IPS DF 19.7 (cell line): Measurements from ENCODE around the gene NEFH.

ENCODE experiments used
- DNase-seq: peaks from one replicate; pipeline ENCODE4 v3.0.0-alpha.2; 2013; ENCODE audit warnings: low read depth, low spot score

The NEFH gene

DNA sequence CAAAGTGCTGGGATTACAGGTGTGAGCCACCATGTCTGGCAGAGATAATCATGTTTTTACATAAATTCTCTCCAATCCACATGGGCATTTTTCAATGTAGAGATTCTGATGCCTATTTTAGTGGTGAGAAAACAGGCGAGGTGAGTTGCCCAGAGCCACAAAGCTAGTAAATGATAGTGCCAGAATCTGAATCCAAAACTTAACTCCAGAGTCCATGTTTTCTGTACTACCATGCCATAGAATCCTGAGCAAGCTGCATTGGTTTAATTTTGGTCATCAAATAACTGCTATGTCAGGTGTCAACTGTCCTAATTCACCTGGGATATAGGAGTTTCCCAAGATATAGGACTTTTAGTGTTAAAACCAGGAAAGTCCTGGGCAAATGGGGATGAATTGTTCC lies 13.6 kb downstream of the NEFH start:
- no peak for DNase-seq

DNA sequence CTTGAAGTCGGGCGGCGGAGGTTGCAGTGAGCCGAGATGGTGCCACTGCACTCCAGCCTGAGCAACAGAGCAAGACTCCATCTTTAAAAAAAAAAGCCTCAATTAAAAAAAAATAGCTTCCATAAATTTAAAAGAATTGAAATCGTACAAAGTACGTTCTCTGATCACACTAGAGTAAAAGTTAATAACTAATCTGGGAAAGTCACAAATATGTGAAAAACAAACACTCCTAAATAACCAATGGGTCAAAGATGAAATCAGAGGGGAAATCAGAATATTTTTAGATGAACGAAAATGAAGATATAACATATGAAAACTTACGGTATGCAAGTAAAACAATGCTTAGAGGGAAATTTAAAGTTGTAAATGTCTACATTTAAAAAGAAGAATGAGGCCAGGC lies 19.8 kb downstream of the NEFH start:
- no peak for DNase-seq

DNA sequence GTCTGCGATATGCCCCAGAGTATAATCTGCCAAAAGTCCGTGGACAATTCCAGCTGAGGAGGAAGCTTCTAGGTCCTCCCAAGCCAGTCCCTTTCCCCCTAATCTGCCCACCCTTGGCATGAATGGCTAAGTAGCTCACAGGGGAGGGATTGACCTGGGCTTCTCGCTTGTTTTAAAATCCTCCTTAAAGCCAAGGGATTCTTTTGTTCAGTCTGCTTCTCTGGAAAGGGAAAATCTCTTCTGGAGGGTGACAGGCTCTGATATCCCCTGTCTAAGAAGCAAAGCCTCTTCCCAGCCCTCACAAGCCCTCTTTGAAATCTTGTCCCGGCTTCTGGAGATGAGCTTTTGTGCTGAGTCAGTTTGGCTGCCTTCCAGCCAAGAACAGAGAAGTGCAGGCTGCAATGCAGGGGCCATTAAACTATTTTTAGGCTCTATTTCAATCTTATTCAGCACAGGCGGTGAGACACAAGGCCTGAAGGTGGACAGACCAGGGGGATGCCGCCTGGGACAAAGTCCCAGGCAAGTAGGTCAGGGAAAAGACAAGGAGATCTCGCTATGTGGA lies 23.9 kb downstream of the NEFH start:
- no peak for DNase-seq

DNA sequence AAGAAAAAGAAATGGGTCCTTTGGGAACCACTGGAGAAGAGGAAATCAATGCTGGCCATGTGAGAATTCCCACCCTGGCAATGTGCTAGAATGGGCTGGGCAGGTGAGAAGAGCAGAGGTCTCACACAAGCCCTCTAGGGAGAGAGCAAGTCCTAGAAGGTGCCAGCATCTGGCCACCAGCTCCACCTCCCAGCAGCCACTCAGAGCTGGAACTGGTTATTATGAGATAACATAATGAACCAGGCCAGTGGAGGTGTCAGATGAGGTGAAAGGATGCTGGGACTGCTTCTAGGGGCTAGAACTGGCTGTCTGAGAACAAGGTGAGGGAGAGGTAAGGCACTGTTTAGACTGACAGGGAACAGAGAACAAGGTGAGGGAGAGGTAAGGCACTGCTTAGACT lies 29.3 kb downstream of the NEFH start:
- DNase-seq, result no peak

DNA sequence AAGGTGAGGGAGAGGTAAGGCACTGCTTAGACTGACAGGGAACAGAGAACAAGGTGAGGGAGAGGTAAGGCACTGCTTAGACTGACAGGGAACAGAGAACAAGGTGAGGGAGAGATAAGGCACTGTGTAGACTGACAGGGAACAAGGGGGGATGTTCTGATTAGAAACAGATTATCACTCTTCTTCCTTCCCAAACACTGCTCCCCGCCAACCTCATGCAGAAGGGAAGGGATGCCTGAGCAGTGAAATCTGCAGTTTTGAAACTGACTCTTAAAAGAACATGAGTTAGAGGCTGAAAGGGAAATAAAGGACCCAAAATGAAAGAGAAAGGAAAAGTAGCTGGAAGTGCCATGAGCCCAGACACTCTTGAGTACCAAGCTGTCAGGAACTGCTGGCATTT lies 29.8 kb downstream of the NEFH start:
- DNase-seq, result no peak

DNA sequence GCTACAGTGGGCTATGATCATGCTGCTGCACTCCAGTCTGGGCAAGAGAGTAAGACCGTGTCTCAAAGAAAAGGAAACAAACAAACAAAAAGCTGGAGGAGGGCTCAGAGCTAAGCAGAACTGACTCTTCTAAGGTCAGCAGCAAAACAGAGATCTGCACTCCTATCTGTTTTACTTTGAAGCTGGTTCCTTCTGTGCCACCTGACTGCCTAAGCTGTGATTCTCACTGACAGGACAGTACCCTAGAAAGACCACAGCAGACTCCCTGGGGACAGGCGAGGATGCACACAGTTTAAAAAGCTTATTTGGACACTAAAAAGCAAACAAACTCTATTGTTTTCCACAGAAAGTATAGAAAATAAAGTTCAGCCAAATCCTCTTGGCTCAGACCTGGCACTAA lies 30.5 kb downstream of the NEFH start:
- no peak for DNase-seq

DNA sequence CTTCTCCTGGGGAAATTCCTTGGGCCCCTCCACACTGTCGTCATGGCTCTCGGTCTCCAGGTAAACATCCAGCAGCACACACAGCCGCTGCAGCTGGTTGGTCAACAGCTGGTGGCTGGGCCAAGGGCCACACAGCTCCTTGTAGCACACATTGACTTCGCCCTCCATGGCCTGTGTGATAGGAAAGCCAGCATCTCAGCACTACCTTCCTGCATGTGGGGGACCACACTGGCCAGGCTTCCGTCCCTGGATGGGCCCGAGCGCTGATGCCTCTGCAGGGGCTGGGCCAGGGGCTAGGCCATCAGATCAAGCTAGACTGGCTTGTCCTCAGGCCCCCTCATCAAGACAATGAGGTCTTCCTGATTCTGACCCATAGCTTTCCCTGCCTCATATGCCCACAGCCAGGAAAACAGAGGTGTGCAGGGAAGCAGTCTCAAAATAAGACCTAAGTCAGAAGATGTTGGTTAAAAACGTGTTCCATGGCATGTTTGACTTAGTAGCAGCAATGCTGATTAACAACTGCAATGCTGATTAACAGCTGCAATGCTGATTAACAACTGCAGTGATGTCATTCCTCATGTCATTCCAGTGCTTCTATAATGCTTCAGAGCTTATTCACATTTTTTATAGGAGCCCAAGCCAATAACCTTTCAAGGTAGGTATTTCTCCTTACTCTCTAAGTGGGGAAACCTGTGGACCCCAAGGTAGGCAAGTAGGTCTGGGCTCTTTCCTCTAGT lies 31.3 kb downstream of the NEFH start:
- no peak for DNase-seq

DNA sequence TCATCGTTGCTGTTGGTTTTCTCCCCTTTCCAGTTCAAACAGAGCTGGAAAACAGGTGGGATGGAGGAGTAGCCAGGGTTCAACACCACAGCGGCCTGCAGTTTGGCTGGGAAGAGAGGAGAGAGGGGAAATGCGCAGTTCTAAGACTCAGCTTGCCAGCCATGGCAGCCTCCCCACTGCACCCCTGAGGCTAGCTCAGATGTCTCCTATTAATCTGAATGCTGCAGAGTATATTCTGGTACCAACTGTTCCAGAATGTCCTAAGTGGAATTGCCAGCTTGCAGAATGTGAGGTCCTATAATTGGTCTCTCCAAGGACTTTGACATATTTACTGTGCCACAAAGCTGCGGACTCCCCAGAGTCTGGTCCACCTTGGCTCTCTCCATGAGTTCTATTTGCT lies 32.0 kb downstream of the NEFH start:
- no peak for DNase-seq

DNA sequence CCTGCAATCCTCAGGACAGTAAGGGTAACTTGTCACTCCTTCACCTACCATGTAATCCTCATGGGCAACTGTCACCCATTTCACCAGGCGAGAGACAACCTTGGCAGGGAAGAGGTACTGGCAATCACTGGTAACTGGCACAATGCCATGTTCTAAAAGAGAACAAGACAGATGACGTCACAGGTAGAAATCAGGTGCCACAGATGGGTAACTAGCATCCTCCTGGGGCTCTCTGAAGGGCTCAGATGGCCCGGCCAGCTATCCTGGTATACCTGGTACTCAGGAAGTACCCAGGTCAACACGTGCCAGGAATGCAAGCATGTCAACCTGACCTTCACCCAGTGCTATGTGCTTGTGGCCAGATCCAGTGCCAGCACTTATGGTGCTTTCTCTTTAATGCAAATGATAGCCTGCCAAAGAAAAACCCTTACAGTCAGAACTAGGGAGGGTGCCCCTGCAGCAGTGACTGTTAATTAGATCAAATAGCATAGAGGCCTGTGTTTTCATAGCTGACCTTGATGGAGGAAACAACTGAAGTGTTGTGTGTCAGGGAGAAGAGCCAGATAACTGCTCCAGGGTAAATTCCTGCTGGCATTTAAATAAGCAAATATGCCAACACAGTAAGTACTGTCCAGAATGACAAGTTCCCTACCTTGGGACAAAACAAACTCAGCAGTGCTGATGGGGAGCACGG lies 37.3 kb downstream of the NEFH start:
- no peak for DNase-seq

DNA sequence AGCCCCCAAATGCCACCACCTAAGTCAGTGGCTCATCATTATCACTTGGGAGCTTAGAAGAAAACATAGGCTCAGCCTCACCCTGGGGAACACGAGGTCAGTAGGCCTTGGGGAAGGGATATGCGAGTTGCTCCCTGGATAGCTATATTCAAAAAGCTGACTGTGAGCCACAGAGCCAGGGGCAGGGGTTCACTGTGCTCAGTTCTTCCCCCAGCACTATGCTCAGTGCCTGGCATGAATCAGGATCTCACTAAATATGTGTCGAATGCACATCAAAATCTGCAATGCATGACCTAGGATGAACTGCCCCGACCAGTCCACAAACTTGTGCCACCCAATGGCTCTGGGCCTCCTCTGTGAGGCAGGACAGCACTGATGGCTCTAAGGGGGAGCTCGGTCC lies 38.4 kb downstream of the NEFH start:
- no peak for DNase-seq

DNA sequence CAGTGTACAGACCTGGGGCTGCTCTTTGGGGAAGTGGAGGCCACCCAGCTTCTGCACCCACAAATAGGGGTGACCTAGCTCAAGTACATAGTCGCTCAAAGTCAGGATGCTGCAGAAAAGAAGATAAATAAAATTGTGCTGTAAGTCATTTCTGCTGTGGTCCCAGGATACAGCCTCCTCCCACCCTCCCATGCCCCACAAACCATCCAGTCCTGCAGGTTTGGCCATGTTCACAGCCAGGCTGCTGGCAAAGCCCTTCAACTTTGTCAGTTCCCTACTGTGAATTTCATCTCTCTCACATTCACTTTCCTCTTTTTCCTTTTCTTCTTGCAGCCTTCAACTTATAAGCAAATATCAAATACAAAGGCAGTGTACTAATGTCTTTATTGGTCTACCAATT lies 40.0 kb downstream of the NEFH start:
- DNase-seq, result no peak

DNA sequence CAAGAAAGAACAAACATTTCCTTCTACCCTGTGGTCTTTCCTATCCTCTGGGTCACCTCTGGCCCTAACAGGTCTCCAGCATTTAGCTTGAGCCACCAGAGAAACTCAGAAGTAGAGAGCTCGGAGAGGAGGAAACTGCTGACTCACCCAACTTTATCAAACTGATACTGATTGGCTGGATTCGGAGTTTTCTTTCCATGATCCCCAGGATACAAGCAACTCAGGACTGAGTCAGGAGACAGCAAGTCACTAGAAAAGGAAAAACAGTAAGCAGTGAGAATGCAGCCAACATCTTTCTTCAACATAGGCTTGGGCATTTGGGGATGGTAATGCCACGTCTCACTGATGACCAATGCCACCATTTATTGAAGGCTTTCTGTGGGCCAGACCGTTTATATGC lies 40.8 kb downstream of the NEFH start:
- no peak for DNase-seq

DNA sequence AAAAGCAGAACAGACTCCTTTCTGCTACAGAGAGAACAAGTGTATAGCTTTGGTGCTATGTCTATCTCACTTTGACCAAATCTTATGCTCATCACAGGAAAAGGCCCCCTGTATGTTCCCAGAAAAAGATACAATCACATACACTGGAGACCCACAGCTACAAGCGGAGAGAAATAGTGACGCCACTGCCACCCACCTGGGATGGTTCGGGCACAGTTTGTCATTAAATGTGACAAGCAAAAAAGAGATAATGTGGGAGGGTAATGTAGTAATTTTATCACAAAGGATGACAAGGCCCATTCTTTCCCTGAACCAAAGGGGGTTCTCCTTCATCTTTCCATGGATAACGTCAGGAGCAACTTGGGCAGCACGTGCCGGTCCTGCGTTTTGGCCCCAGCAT lies 41.5 kb downstream of the NEFH start:
- no peak for DNase-seq

DNA sequence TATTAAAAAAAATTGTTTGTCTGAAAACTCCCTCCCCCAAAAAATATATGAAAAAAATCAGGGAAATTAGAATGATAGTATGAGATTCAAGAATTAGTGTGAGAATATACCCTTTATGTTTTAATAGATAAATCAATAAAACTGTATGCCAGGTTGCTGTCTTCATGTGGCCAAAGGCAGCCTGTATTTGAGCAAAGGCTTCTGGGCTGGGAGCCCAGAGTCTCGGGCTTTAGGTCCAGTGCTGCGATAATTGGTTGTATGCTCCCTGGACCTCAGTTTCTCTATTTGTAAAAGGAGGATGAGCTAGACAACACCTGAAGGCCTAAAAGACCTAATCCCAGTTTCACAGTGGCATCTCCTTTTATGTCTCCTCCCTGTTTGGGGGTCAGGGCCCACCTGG lies 43.7 kb downstream of the NEFH start:
- DNase-seq, result no peak

DNA sequence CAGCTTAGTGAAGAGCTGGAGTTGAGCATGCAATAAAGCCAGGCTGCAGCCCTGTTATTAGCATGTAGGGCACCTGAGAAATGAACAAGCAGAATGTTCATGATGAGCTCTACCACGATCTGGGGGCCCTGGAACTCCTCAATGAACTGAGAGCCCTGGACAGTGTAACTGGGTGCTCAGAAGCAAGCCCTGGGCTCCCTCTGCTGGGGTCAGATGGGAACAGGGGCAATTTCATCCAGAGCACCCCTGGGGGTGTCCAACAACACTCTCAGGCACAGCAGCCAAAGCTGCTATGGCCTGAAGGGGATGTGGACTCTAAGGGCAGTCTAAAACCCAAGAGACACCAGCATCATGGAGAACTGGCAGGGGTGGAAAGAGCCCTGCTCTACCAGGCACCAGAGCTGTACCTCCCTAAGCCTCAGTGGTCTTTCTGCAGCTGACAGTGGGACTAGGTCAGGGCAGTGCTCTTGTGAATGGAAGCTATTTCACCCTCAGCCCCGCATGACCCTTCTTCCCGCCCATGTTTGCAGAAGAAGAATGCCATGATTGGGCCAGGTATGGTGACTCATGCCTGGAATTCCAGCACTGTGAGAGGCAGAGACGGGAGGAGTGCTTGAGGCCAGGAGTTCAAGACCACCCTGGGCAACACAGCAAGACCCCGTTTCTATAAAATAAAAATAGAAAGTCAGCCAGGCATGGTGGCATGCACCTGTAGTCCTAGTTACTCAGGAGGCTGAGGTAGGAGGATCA lies 44.6 kb downstream of the NEFH start:
- no peak for DNase-seq

DNA sequence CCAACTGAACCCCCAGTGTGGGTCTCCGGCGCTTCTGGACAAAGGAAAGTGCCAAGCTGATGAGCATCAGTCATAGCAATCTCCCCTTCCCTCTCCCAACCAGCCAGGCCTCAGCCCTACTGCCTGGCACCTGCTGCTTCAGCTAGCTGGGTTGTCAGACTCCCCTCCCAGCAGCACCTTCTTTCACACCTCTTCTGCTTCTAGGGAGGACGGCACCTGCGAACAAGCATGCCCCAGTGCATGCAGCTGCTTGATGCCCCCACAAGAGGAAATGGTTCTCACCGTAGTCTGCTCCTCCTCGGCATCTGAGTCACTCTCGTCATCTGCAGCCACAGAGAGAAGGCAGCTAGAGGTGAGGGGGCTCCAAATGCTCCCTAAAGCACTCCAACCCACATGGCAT lies 48.1 kb downstream of the NEFH start:
- no peak for DNase-seq

DNA sequence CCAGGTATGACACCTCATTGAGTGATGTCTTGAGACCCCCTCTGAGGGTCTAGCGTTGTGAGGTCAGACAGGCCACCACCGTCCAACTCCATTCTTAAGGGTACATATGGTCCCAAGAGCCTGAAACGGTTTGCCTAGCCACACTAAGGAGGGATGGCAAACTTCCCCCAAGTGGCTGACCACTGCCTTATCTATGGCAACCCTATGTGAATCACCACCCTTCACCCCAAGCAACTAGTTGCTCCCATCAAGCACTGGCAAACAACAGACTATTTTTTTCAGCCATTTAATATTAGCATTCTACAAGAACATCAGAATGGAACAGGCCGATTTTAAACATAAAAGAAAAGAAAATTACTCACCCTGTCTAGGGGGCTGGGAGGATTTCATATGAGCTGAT lies 50.7 kb downstream of the NEFH start:
- no peak for DNase-seq

DNA sequence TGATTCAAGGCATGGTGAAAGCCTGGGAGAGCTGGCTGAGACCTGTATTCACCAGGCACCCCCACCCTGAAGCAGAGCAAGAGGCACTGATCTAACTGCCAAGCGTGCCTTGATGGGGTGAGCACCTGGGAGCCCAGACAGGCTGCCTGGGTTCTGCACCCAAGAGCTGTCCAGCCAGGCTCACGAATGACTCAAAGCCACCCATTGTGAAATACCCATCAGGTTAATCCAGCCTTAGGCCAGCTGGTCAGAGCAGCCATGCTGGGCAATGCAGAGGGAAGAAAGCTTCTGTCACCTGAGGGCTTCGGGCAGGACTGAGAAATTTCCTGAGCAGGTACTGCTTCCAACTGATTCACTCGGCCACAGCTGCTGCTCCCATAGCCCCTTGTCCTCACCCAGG lies 51.4 kb downstream of the NEFH start:
- no peak for DNase-seq

DNA sequence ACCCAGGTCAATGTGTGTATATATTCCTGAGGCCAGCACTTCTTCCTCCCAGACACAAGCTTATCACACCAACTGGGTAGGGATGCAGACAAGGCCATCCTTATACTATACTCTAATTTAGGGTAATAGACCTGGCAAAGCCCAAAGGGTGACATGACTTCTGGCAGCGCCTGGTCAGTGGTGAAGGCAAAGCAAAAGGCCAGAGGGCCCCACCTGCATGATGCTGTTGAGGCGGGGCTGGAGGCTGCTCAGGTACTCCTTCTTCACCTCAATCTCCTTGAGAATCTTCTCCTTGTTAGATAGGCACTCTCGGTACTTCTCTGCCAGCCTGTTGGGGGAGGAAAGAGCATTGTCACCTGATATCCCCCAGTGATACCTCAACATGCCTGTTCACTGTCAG lies 56.4 kb downstream of the NEFH start:
- DNase-seq, result no peak

DNA sequence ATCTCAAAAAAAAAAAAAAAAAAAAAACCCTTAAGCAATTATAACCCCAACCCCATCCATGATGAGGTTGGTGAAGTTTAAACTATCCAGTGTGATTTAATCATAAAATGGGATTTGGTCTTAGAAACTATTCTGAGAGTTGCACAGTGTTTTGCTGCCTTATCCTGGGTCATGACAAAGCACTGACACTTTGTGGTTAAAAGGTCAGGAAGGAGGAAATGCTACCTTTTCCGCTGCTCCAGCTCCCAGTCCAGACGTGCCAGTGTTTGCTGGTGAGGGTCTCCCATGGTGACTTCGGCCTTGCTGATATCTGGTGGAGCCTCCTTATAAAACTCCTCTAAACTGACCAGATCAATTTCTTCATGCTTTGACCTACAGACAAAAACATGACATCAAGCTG lies 59.1 kb downstream of the NEFH start:
- DNase-seq, result no peak
